CD4-positive, alpha-beta T cell treated with Interleukin-4 for 4 hours (primary cell): ENCODE measurements around the gene EGFR.

Experiments used
- DNase-seq: peaks from one replicate; pipeline ENCODE4 v3.0.0-alpha.2; 2020

The EGFR gene

GRCh38 chr7:55043691-55044370 is 25.0 kb downstream of the EGFR start:
- no peak for DNase-seq

- DNase-seq: no peak
These were observed 25.5 kb downstream of the EGFR start for GRCh38 chr7:55044371-55044717.

- DNase-seq: no peak
These were observed 26.0 kb downstream of the EGFR start for GRCh38 chr7:55044791-55045190.

DNA sequence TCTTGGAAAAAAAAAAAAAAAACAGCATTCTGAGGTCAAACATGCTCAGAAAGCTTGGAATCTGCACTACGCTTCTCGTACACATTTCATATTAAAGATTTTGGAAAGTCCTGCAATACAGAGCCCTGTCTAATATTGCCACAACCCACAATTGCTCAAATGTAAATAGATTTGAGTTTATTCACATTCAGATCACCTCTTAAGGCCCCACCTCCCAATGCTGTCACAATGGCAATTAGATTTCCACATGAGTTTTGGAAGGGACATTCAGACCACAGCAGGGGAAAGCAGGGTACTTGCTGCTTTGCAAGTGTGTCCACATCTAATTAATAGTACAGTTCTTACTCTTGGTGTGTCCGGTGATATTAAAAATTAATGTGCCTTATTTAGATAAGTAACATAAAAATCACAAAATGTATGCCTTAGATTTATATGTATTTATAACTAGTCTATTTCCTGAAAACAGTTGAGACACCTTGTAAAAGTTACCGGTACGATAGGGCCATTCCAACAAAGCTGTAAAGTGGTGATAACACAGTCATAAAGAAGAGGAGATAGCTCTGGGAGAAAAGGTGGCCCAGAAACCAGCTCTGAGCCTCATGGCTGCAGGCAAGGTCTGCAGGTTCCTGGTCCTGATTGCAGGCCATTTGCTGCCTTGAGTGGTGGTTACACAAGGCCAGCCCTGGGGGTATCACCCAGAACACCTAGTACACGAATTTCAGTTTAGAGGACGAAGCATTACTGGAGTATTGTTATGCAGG is 27.9 kb downstream of the EGFR start:
- no peak for DNase-seq

GRCh38 chr7:55048221-55048859 is 29.5 kb downstream of the EGFR start:
- no peak for DNase-seq

DNA sequence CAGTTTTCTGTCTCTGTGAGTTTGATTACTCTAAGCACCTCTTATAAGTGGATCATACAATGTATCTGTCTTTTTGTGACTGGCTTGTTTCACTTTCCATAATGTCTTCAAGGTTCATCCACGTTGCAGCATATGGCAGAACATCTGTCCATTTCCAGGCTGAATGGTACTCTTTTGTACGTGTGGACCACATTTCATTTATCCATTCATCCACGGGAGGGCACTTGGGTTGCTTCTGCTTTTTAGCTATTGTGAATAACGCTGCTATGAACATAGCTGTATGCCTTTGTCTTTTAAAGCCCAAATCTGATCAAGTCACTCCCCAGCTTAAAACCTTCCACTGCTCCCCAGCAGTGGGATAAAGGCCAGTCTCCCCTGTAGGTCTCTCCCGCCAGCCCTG is 31.5 kb downstream of the EGFR start:
- DNase-seq: no peak

GRCh38 chr7:55052081-55052480 is 33.3 kb downstream of the EGFR start:
- DNase-seq: no peak

DNA sequence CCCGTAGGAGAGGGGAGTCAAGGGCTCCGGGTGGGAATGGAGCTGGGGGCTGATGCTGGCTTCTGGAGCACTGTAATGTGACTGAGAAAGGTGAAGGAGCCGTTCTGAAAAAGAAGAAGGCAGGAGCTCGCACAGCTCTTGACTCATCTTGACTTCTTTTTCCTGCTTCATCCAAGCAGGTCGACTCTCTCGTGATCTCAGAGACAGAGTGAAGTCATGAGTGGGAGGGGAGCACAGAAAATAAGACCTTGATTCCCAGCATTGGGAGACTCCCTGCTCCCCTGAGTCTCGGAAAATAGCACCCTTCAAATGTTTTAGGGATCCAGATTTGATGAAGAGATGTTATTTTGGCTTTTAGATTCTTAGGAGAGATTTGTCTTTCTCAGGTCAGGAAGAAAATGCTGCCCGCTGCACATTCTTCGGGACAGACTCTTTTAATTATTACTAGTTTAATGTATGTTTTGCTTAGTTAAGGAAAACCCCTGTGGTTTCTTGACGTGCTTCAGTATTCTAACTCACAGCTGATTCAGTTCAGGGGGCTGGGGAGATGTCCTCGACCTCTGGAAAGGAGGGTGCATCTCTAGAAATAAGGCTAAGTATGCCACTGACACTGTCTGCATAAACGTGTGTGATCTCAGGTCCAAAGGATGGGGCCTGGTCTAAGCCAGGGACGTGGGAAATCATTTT is 34.1 kb downstream of the EGFR start:
- no peak for DNase-seq

GRCh38 chr7:55053651-55054571 is 35.1 kb downstream of the EGFR start:
- DNase-seq: no peak

- DNase-seq: no peak
These were observed 35.9 kb downstream of the EGFR start for GRCh38 chr7:55054758-55055157.

DNA sequence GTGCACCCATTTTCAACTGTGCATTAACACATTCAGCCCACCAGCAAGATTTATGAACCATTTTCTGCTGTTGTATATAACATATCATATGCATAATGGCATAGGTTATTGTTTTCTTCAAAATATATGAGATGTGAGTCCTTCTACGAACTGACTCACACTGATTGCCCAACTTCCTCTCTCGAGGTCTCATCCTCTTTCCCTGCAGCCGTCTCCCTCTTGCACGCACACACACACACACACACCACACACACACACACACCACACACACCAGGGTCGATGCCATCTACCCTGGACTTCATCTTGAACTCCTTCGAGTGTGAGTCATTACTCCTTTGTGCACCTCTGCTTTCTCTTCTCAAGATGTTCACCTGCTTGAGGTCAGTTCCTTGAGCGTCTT is 36.7 kb downstream of the EGFR start:
- no peak for DNase-seq

DNA sequence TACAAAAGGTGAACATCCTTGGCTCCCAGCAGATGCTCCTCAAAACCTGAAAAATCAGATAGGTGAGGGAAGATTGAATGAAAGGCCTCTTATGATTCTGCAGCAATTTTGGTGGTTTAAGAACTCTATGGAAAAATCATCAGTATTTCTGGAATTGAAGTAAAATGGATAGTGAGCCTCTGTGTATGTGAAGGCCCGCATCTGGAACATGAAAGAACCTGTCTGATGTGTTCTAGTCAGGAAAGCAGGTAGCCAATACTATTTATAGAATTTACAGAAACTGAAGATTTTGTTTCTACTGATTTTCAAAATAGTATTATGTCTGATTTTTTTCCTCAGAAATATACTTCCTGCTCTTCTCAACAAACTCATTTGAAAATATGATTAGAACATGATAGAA is 37.3 kb downstream of the EGFR start:
- DNase-seq: no peak

DNA sequence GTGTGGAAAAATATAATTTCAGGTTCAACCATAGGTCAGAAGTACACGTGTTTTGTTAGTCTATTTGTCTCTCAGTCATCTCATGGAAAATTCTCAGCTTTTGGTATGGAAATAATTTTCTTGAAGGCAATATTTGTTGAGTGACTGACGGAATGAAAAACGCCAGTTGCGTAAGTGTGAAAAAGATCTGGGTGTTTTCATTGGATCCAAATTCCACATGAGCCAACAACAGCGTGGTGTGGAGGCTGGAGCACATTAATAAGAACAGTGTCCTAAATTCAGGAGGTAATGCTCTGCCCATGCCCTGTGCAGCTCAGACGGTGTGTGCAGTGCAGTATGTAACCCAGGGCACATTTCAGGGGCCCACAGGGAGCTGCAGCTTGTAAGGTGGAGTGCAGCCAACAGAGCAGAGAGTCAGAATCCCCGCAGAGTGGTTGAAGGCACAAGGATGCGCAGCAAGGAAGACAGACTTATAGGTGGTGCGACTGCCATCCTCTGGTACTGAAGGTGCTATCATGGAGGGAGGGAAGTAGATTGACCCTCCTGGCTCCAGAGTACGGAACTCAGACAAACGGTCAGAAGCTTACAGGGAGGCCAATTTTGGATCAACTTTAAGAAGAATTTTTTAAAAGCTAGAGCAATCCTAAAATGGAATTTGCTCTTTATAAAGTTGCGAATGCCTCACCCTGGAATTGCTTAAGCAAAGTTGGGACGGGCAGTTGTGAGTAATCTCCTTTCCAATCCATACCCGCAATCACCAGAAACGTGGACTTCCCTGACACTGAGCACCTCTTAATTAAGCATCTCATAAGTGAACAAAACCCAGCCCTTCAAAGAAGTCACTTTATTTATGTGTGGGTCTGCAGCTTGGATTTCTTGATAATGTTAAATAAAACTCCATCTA is 38.0 kb downstream of the EGFR start:
- DNase-seq: no peak

- no peak for DNase-seq
These were observed 39.5 kb downstream of the EGFR start for GRCh38 chr7:55058314-55058713.

GRCh38 chr7:55059021-55059420 is 40.2 kb downstream of the EGFR start:
- DNase-seq: no peak

DNA sequence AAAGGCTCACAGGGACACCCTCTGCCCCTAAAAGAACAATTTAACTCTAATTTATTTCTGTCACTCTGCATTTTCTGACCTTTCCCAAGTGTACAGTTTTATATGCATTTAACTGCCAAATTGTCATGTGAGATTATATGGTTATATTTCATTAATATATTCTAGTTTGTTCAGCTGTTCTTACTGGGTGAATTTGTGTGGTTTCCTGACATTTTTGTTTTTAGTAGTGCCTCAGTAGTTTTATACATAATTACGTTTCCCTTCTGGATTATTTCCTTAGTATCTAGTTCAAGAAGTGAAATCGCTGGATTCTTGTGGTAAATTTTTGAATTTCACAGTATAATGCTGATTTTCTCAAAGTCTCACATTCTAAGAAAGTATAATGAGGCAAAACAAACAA is 41.3 kb downstream of the EGFR start:
- DNase-seq: no peak

DNA sequence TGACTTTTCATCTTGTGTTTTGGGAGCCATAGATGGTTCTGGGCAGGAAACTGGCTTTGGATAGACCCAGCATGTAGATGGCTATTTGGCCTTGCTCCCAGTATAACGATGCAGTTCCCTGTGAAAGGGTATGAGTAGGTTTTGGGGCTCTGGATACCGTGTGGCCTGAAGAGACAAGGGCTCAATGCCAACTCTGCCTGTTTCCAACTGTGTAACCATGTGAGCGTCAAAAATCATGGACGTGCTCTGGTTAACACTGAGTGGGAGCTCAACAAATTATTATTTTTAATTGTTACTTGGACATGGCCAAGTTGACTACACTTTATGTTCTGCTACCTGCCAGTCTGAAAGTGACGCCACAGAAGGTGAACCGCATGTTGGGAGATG is 41.8 kb downstream of the EGFR start:
- DNase-seq: no peak

GRCh38 chr7:55061726-55062499 is 43.1 kb downstream of the EGFR start:
- no peak for DNase-seq

- DNase-seq: no peak
These were observed 44.2 kb downstream of the EGFR start for GRCh38 chr7:55063061-55063460.

GRCh38 chr7:55063633-55064032 is 44.8 kb downstream of the EGFR start:
- DNase-seq: no peak

DNA sequence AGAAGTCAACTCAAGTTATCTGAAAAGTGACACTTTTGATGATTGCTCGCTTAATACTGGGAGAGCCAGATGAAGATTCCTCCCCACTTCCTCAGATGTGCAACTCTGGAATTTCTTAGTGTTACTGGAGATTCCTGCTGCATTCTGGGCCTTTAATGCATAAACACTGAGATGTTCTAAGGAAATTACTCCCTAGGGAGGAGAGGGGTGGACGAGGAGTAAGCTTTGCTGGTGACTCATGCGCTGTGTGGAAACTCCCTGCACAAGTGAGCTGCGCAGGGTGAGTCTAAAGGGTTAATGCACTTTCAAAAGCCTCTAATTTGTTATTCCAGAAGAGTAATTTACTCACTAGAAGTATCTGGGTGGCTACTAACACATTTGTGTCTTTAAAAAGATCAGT is 46.3 kb downstream of the EGFR start:
- no peak for DNase-seq
